Trophoblast cell (in vitro differentiated cells and primary cell): ENCODE measurements around the gene FRMPD4.
A peak's percentile ranks its signal among the peaks of the same experiment; 100 is the strongest.

Experiments
- DNase-seq, 2 donors: peaks; one replicate each; pipeline ENCODE4 v3.0.0-alpha.2; 2016
- H2AFZ ChIP-seq: 2 replicates; pipeline ENCODE4 v1.6.1; 2013; ENCODE audit warnings: low read length, moderate library complexity, mild to moderate bottlenecking; ENCODE audit not compliant: insufficient read depth, poor library complexity
- H2AK5ac ChIP-seq: 2 replicates; pipeline ENCODE4 v1.6.1; 2013; ENCODE audit warnings: mild to moderate bottlenecking, low read length
- H2BK120ac ChIP-seq: 2 replicates; pipeline ENCODE4 v1.6.1; 2013; ENCODE audit warnings: low read length, mild to moderate bottlenecking, moderate library complexity; ENCODE audit not compliant: insufficient read depth, poor library complexity
- H2BK12ac ChIP-seq: 2 replicates; pipeline ENCODE4 v1.6.1; 2013; ENCODE audit warnings: mild to moderate bottlenecking, low read length, moderate library complexity
- H2BK5ac ChIP-seq: 2 replicates; pipeline ENCODE4 v1.6.1; 2013; ENCODE audit warnings: low read length, low read depth, moderate library complexity, mild to moderate bottlenecking; ENCODE audit not compliant: poor library complexity
- H3K14ac ChIP-seq: 2 replicates; pipeline ENCODE4 v1.6.1; 2013; ENCODE audit warnings: mild to moderate bottlenecking, low read length
- H3K18ac ChIP-seq: 2 replicates; pipeline ENCODE4 v1.6.1; 2013; ENCODE audit warnings: mild to moderate bottlenecking, low read length
- H3K23ac ChIP-seq: 2 replicates; pipeline ENCODE4 v1.6.1; 2013; ENCODE audit warnings: low read length
- H3K27ac ChIP-seq: 2 replicates; pipeline ENCODE4 v1.5.1; 2013; ENCODE audit warnings: low read depth, mild to moderate bottlenecking, inconsistent platforms, low read length, moderate library complexity
- H3K27me3 ChIP-seq: 2 replicates; pipeline ENCODE4 v1.6.1; 2013; ENCODE audit warnings: inconsistent platforms, mild to moderate bottlenecking, low read length, moderate library complexity; ENCODE audit not compliant: insufficient read depth
- H3K36me3 ChIP-seq, 2 experiments: 1 replicate in 1 of 2; 2 replicates in 1 of 2; pipeline ENCODE4 v1.6.1; 2013; ENCODE audit warnings: low read length in 2 of 2, mild to moderate bottlenecking in 2 of 2, moderate library complexity in 1 of 2; ENCODE audit not compliant: insufficient read depth in 2 of 2, control insufficient read depth in 1 of 2
- H3K4ac ChIP-seq: 2 replicates; pipeline ENCODE4 v1.6.1; 2013; ENCODE audit warnings: low read depth, mild to moderate bottlenecking, low read length, moderate library complexity
- H3K4me1 ChIP-seq, 2 experiments: 1 replicate in 1 of 2; 2 replicates in 1 of 2; pipeline ENCODE4 v1.6.1; 2013; ENCODE audit warnings: low read length in 2 of 2, mild to moderate bottlenecking in 2 of 2, moderate library complexity in 1 of 2; ENCODE audit not compliant: insufficient read depth in 2 of 2, control insufficient read depth in 1 of 2
- H3K4me2 ChIP-seq: 2 replicates; pipeline ENCODE4 v1.6.1; 2013; ENCODE audit warnings: inconsistent platforms, mild to moderate bottlenecking, low read length, moderate library complexity
- H3K4me3 ChIP-seq: 2 replicates; pipeline ENCODE4 v1.5.1; 2013; ENCODE audit warnings: mild to moderate bottlenecking, low read depth, low read length, inconsistent platforms
- H3K79me1 ChIP-seq: one replicate; pipeline ENCODE4 v1.6.1; 2013; ENCODE audit warnings: low read length
- H3K79me2 ChIP-seq: 2 replicates; pipeline ENCODE4 v1.6.1; 2013; ENCODE audit warnings: low read length, mild to moderate bottlenecking; ENCODE audit not compliant: control insufficient read depth, insufficient read depth, poor library complexity
- H3K9ac ChIP-seq: 2 replicates; pipeline ENCODE4 v1.6.1; 2013; ENCODE audit warnings: mild to moderate bottlenecking, low read length
- H3K9me3 ChIP-seq: 2 replicates; pipeline ENCODE4 v1.6.1; 2013; ENCODE audit warnings: low read depth, mild to moderate bottlenecking, control low read depth, inconsistent platforms, low read length; ENCODE audit not compliant: insufficient read depth
- H4K12ac ChIP-seq: 2 replicates; pipeline ENCODE4 v1.6.1; 2013; ENCODE audit warnings: low read depth, mild to moderate bottlenecking, low read length, moderate library complexity
- H4K8ac ChIP-seq: 2 replicates; pipeline ENCODE4 v1.6.1; 2013; ENCODE audit warnings: low read depth, mild to moderate bottlenecking, low read length, moderate library complexity
- H4K91ac ChIP-seq: one replicate; pipeline ENCODE4 v1.6.1; 2013; ENCODE audit warnings: low read depth, mild to moderate bottlenecking, low read length, moderate library complexity
- WGBS: extraction: QIAGEN DNeasy Blood & Tissue Kit; methylation state at CpG from one replicate; pipeline ENCODE4 v1.1.7; 2013; ENCODE audit warnings: missing lambda C conversion rate; ENCODE audit not compliant: insufficient read length, insufficient coverage; ENCODE audit errors: extremely low coverage; 5-methylcytosine and 5-hydroxymethylcytosine counted together

Gene FRMPD4

DNA sequence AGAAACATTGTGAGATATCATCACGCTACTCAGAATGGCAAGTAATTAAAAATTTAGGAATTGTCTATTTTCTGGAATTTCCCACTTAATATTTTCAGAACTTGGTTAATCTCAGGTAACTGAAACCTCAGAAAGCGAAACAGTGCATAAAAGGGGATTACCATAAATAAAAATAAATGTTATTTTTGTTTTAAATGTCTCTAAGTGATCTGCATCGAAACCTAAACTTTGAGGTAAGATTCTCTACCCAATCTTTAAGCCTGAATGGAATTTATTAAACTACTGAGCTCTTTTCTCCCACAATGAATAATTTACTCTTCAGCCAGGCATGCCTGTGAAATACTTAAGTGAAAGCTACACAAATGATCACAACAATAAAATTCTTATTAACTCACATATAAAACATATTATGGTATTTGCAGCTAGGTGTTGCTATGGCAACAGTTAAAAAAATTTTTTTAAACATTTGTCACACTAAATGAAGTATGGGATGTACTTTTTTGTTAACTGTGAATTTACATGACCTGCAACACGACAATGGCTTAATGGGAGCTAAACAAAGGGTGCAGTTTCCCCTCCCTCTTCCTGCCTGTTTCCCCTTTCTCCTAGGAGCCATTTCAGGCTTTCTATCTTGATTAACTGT, 432.7 kb downstream of the FRMPD4 start:
- no peak overlapping the region for H4K12ac ChIP-seq
- no peak overlapping the region for H3K4me3 ChIP-seq
- no peaks in the 10 kb centered on the region for H3K36me3 ChIP-seq
- H4K8ac ChIP-seq: no peak overlapping the region
- WGBS: no CpG with 5 or more reads among the region's 4 CpGs
- no peak overlapping the region for H3K9ac ChIP-seq
- no peak overlapping the region for H2BK12ac ChIP-seq
- no peak overlapping the region for H3K4me2 ChIP-seq
- DNase-seq: no peak
- H4K91ac ChIP-seq: no peak overlapping the region
- no peak overlapping the region for H2BK120ac ChIP-seq
- no peaks in the 10 kb centered on the region for H3K4me1 ChIP-seq
- H3K27me3 ChIP-seq: no peaks in the 10 kb centered on the region
- H3K79me1 ChIP-seq: no peaks in the 10 kb centered on the region
- no peak overlapping the region for H2AFZ ChIP-seq
- H3K9me3 ChIP-seq: no peaks in the 10 kb centered on the region
- no peak overlapping the region for H2BK5ac ChIP-seq
- H3K4ac ChIP-seq: no peak overlapping the region
- no peaks in the 10 kb centered on the region for H3K79me2 ChIP-seq
- no peak overlapping the region for H2AK5ac ChIP-seq
- H3K14ac ChIP-seq: no peak overlapping the region
- no peak overlapping the region for H3K23ac ChIP-seq
- H3K18ac ChIP-seq: no peak overlapping the region
- H3K27ac ChIP-seq: no peak overlapping the region

DNA sequence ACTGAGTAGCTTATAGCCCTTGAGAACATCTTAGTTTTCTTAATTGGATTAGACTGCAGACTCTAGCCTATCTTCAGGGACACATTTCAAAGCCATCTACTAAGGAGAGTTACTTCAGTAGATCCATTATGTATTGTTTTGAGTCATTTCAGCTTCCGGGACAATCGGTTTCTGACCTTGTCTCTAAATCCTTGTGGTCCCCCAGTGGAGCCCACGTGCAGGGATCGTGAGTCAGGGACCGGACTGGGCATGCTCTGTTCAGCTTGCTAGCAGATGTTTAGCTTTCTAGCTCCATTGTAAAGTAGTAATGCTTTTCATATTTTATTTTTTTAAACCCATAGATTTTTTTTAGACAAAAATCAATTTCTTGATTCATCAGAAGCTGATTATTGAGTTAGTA, 441.0 kb downstream of the FRMPD4 start:
- no peak overlapping the region for H3K4me2 ChIP-seq
- H3K9ac ChIP-seq: no peak overlapping the region
- no peak overlapping the region for H2BK5ac ChIP-seq
- H2AK5ac ChIP-seq: no peak overlapping the region
- H3K9me3 ChIP-seq: no peaks in the 10 kb centered on the region
- no peak overlapping the region for H2BK12ac ChIP-seq
- no peak overlapping the region for H3K14ac ChIP-seq
- no peaks in the 10 kb centered on the region for H3K79me1 ChIP-seq
- H4K8ac ChIP-seq: no peak overlapping the region
- no peak overlapping the region for H4K91ac ChIP-seq
- H3K23ac ChIP-seq: no peak overlapping the region
- H3K4me3 ChIP-seq: no peak overlapping the region
- no peak overlapping the region for H2BK120ac ChIP-seq
- no peaks in the 10 kb centered on the region for H3K79me2 ChIP-seq
- no peaks in the 10 kb centered on the region for H3K36me3 ChIP-seq
- H2AFZ ChIP-seq: no peak overlapping the region
- H3K18ac ChIP-seq: no peak overlapping the region
- no CpG with 5 or more reads among the region's 5 CpGs for WGBS
- DNase-seq: no peak
- no peak overlapping the region for H4K12ac ChIP-seq
- H3K27me3 ChIP-seq: no peaks in the 10 kb centered on the region
- no peak overlapping the region for H3K4ac ChIP-seq
- H3K27ac ChIP-seq: no peak overlapping the region
- no peaks in the 10 kb centered on the region for H3K4me1 ChIP-seq

DNA sequence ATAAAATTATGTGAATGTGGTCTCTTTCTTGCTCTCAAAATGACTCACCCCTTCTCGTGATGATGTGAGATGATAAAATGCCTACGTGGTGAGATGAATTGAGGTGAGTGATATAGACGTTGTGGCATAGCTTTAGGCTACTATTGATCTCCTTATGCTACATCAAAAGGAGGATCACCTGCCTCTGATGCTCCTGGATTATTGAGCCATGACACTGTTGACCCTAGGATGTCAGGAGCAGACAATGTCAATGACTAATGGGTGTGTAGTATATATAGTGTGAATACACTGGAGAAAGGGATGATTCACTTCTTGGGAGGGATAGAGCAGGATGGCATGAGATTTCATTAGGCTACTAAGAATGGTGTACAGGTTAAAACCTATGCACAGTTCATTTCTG, 442.3 kb downstream of the FRMPD4 start:
- H3K4ac ChIP-seq: no peak overlapping the region
- no peaks in the 10 kb centered on the region for H3K79me1 ChIP-seq
- no CpG with 5 or more reads among the region's 3 CpGs for WGBS
- DNase-seq: peak in 1 of 2 donors; percentile 19
- H3K9me3 ChIP-seq: no peaks in the 10 kb centered on the region
- no peak overlapping the region for H2BK12ac ChIP-seq
- no peaks in the 10 kb centered on the region for H3K36me3 ChIP-seq
- H3K4me2 ChIP-seq: no peak overlapping the region
- no peaks in the 10 kb centered on the region for H3K4me1 ChIP-seq
- no peak overlapping the region for H3K23ac ChIP-seq
- no peak overlapping the region for H3K14ac ChIP-seq
- H2AFZ ChIP-seq: no peak overlapping the region
- no peak overlapping the region for H2BK120ac ChIP-seq
- H3K27ac ChIP-seq: no peak overlapping the region
- H3K9ac ChIP-seq: no peak overlapping the region
- H2BK5ac ChIP-seq: no peak overlapping the region
- no peak overlapping the region for H3K18ac ChIP-seq
- no peak overlapping the region for H2AK5ac ChIP-seq
- H3K4me3 ChIP-seq: no peak overlapping the region
- no peak overlapping the region for H4K8ac ChIP-seq
- no peaks in the 10 kb centered on the region for H3K79me2 ChIP-seq
- no peak overlapping the region for H4K91ac ChIP-seq
- no peak overlapping the region for H4K12ac ChIP-seq
- H3K27me3 ChIP-seq: no peaks in the 10 kb centered on the region

DNA sequence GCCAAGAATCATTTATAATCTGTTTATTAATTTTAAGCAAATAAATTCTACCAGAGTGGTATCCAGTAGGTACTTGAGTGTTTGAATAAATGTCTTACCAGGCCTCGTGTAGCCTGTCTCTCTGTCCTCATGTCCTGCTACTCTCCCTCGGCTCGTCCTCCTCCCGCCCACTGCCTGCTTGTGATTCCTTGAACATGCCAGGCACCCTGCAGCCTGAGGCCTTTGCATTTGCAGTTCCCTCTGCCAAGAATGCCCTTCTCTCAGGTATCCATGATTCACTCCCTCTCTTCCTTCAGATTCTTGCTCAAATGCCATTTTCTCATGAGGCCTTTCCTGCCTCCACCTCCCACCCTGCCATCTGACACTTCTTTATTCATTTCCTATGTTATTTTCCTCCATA, 443.3 kb downstream of the FRMPD4 start:
- no peak overlapping the region for H2AK5ac ChIP-seq
- no peak overlapping the region for H2BK120ac ChIP-seq
- no peak overlapping the region for H3K18ac ChIP-seq
- H3K4me1 ChIP-seq: no peaks in the 10 kb centered on the region
- no peaks in the 10 kb centered on the region for H3K9me3 ChIP-seq
- H3K4ac ChIP-seq: no peak overlapping the region
- no CpG with 5 or more reads among the region's 4 CpGs for WGBS
- no peaks in the 10 kb centered on the region for H3K79me2 ChIP-seq
- no peak overlapping the region for H3K4me3 ChIP-seq
- H3K27ac ChIP-seq: no peak overlapping the region
- peak in 1 of 2 donors; percentile 3 for DNase-seq
- H3K36me3 ChIP-seq: no peaks in the 10 kb centered on the region
- H3K14ac ChIP-seq: no peak overlapping the region
- no peak overlapping the region for H3K9ac ChIP-seq
- H2AFZ ChIP-seq: no peak overlapping the region
- no peaks in the 10 kb centered on the region for H3K27me3 ChIP-seq
- no peak overlapping the region for H3K4me2 ChIP-seq
- H3K79me1 ChIP-seq: no peaks in the 10 kb centered on the region
- no peak overlapping the region for H4K91ac ChIP-seq
- no peak overlapping the region for H3K23ac ChIP-seq
- no peak overlapping the region for H2BK12ac ChIP-seq
- no peak overlapping the region for H4K12ac ChIP-seq
- no peak overlapping the region for H2BK5ac ChIP-seq
- H4K8ac ChIP-seq: no peak overlapping the region
